D341Med (cell line): ENCODE results near the gene CD79A.

Source experiments
- DNase-seq: peaks from one replicate; pipeline ENCODE4 v3.0.0; 2012; ENCODE audit warnings: low spot score

The CD79A gene

GRCh38 chr19:41918653-41919244, 41.7 kb downstream of the CD79A start:
- no peak for DNase-seq

- DNase-seq, result no peak
These were observed 43.1 kb downstream of the CD79A start for GRCh38 chr19:41919948-41920712.

DNA sequence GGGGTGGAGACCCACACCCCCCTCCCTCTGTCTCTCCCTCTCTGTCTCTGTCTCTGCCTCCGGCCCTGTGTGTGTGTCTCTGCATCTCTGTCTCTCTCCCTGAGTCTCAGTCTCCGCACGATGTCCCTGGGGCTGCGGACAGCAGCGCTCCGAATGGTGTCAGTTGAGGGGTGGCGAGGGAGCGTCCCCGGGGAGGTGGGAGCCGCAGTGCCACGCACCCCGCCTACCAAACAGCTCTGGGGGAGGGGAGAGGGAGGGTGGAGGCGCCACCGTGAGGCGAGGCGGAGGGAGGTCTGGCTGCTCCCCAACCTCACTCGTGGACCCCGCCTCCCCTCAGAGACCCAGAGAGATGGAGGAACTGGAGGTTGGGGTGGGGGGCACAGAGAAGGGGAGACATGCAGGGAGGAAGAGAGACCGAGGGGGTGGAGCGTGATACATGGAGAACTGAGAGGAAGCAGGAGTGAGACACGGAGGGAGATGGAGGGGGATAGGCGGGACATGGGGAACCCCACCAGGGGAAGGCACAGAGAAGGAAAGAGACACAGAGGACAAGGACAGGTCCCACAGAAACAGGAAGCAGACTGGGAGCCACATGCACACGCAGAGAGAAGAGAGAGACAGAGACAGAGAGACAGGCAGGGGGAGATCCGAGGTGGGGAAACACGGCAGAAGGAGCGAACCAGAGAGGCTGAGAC, 44.0 kb downstream of the CD79A start:
- DNase-seq, result no peak

GRCh38 chr19:41921577-41922576, 44.8 kb downstream of the CD79A start:
- DNase-seq, result no peak

- DNase-seq, result no peak
These were observed 45.5 kb downstream of the CD79A start for GRCh38 chr19:41922585-41922984.

- DNase-seq, result no peak
These were observed 46.1 kb downstream of the CD79A start for GRCh38 chr19:41923045-41923788.

- DNase-seq, result no peak
These were observed 47.4 kb downstream of the CD79A start for GRCh38 chr19:41924151-41925145.

DNA sequence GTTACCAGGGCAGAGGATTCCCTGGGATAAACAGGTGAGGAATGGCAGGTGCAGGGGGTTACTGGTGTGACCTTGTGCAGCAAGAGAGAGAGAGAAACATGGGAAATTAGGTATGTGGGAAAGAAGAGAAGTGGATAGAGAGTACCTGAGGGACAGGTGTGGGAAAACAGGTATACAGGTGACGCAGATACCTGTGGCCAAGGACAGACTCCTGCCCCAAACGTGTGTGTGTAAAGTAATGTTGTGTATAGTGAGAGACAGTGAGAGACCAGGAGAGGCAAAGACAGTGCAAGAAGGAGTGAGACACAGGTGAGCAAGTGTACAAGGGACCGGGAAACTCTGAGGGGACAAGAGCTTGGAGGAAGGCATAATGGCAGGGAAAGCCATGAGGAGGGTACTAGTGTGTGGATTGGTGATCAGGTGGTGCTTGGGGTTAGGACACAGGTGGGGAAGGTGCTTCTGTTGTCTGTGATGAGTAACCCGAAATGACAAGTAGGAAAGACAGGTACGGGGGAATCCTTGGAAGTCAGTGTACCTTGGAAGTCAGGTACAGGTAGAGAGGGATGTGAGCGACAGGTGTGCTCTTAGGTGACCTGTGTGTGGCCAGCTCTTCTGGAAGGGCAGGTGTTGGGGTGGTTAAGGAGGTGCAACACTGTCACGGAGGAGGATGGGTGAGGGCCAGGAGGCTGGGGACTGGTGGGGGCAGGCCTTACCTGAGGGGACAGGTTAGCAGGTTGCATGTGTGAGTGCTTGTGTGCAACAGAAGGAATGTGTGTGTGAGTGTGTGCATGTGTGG, 48.3 kb downstream of the CD79A start:
- no peak for DNase-seq

DNA sequence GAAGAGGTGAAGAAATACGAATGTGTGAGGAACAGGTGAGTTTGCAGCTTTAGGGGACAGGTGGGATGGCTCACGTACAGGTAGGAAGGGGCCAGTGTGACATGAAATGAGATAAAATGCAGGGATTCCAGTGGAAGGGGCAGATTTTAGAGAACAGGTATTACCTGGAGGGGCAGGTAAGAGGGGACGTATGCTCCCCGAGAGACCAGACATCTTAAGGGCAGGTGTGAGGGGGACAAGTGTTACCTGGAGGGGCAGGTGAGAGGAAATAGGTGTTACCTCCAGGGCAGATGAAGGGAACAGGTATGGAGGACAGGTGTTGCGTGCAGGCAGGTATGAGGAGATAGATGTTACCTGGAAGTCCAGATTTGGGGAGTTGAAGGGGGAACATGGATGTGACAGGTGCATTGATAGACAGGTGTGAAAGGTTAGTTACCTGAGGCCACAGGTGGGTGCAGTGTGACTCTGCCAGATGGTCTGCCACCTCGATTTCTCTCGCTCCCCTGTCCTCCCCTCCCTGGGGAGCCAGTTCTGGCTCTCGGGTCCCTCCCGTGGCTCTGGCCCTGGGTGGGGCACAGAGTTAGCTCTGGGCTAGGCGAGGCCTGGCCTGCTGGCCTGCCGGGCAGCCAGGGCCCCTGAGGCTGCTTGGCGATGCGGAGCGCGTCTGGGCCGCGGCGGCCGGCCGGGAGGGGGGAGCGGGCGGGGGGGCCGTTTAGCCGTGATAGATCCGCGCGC, 49.1 kb downstream of the CD79A start:
- no peak for DNase-seq

DNA sequence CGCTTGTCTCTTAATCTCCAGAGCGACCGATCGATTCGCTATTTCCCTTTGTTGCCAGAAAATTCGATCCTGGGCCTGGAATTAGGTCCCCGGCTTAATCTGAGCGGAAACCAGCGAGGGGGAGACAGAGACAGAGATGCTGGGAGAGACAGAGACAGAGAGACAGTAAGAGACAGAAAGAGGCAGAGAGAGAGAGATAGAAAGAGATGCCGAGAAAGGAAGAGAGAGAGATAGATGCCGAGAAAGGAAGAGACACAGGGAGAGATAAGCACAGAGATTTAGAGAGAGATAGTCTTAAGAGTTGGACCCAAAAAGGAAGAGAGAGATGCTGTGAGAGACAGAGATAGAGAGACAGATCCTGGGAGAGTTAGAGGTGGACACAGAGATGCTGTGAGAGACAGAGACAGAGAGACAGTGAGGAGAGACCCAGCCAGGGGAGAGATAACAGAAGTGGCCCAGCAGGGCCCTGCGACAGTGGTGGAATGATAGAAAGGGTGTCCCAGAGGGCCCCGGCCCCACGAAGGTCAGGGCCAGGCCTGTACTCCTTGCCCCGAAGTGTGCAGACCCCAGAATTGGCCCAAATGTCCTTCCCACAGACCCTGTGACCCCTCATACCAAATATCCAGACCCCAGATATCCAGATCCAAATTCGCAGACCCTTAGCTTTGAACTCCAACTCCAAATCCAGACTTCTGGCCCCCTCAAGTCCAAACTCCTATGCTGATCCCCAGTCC, 49.9 kb downstream of the CD79A start:
- DNase-seq, result no peak

DNA sequence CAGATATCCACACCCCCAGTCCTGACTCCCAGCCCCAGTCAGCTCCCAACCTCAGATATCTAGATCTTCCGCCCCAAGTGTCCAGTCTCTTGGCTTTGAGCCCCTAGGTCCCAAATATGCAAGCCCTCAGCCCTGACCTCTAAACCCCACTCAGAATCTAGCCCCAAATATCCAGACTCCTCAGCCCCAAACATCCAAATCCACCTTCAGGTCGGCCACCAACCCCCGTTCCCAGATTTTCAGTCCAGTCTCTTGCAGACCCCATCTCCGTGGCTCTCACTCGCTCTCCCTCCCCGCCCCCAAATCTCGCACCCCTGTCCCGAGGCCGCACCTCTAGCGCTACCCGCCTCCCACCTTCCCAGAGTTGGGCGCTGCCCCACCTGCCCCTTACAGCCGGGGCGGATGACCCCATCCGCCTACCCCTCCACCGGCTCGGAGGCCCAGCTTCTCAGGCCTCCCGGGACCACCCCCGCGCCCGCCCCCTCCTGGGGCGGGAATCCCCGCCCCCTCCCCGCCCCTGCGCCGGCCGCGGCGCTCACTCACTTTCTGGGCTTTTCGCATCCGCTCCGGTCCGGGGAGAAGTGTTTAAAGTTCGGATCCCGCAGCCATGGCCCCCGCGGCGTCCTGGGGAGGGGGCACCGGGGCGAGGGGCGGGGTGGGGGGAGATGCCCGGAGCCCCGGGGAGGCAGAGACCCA, 50.6 kb downstream of the CD79A start:
- no peak for DNase-seq

DNA sequence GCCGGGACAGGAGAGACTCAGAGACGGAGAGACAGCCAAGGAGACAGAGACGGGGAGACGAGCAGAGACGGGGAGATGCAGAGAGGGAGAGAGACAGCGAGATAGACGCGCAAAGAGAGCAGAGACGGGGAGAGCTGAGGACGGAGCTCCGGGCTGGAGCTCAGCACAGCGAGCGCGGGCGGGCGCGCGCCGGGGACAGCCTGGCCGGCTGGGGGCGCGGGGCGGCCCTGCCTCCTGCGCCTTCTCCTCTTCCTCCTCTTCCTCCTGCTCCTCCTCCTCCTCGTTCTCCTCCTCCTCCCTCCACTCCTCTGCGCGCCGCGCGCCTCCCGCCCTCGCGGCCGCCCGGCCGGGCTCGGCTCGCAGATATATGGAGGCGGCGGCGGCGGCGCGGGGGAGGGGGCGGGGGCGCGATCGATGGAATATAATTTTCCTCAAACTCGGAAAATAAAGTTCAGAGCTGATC, 51.2 kb downstream of the CD79A start, which contains the start of gene ERFL:
ERFL (minus strand) TSS at position 229 of the 463 bp plus-strand sequence. CDS start 15,530 bp downstream, outside the sequence.
- DNase-seq, result peak; percentile 67

DNA sequence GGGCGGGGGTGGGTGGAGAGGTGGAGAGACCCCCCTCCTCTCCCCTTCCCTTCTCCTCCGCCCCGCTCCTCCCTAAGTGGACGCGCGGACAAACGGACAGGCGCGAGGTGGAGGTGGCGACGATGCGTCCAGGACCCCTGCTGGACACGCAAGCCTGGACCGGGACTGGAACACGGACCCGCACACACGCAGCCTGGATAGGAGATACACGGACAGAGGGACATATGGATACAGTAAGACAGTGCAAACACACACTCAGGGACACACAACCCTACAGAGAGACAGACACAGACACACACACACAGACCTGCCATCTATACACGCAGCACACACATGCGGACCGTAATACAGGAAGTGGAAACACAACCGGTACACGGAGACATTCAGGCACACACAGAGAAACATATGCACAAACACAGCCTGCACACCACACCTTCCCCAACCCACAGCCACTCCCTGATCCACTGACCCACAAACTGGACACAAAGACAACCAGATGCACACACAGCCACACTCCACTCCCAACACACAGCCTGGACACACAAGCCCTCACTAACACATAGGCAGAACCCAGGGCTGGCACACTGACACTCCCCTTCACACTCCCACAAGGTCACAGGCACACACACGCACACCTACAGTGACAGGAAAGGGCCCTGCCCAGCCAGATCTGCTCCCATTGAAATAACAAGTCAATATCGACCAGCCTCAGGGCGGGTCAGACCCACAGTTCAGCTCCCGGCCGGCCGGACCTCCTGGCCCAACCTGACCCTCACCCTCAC, 51.9 kb downstream of the CD79A start:
- no peak for DNase-seq

- no peak for DNase-seq
These were observed 52.5 kb downstream of the CD79A start for GRCh38 chr19:41929536-41930071.

DNA sequence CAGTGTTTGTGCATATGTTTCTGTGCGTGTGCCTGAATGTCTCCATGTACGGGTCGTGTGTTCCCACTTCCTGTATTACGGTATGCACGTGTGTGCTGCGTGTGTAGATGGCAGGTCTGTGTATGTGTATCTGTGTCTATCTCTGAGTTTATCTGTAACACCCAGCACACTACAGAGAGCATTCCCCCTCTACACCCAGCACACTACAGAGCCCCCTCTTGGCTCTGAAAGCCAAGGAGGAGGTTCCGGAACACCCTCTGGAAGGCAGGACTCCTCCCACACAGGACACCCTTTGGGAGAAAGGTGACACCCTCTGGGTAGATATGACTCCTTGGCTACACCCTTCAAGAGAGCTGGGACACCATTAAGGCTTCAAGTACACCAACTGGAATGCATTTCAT, 53.2 kb downstream of the CD79A start:
- no peak for DNase-seq
